Stimulated activated CD4-positive, alpha-beta T cell treated with anti-CD3 and anti-CD28 coated beads, Interleukin-15, amount 100 ng/mL, for 48 hours (primary cell): ENCODE results near the gene ZNF566.

Experiments
- DNase-seq, 2 donors: peaks; one replicate each; pipeline ENCODE4 v3.0.0-alpha.2; 2020; ENCODE audit warnings: low read depth in 2 of 2

Gene ZNF566

DNA sequence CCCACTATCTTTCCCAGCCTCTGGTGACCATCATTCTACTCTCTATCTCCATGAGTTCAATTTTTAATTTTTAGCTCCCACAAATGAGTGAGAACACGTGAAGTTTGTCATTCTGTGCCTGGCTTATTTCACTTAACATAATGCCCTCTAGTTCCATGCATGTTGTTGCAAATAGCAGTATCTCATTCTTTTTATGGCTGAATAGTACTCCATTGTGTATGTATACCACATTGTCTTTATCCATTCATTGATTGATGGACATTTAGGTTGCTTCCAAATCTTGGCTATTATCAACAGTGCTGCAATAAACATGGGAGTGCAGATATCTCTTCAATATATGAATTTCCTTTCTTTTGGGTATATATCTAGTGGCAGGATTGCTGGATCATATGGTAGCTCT is 48.0 kb downstream of the ZNF566 start:
- no peak for DNase-seq

DNA sequence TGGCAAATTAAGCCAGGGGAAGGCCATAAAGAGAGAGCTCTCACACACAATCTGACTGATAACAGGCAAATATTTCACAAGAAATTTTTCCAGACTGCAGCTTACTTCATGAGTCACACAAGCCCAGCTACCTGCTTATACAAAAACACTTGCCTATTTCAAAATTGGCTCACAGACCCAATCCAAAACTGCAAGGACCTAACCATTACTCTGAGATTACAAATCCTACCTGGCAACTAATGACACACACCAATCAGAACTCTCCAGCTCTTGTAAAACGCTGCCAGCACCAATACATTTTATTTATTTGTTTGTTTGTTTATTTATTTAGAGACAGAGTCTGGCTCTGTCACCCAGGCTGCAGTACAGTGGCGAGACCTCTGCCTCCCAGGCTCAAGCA is 52.8 kb downstream of the ZNF566 start:
- no peak for DNase-seq

DNA sequence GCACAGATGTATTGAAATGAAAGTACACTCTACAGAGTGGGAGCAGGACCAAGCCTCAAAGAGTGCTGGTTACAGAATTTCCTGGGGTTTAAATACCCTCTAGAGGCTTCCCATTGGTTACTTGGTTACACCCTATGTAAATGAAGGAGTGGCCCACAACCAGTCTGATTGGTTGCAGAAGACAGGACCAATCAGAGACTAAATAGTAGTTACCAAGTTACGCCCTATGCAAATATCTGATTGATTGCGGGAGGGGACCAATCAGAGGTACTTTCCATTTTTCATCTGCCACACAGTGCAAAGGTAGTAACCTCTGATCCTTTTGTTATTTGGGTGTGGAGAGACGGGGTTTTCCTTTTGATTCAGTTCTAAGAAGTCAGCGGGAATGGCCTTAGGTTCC is 65.4 kb downstream of the ZNF566 start:
- no peak for DNase-seq

- DNase-seq, result no peak
Observed at GRCh38 chr19:36421749-36422481, 67.4 kb downstream of the ZNF566 start.

- DNase-seq, result no peak
Observed at GRCh38 chr19:36420961-36421748, 68.2 kb downstream of the ZNF566 start.

DNA sequence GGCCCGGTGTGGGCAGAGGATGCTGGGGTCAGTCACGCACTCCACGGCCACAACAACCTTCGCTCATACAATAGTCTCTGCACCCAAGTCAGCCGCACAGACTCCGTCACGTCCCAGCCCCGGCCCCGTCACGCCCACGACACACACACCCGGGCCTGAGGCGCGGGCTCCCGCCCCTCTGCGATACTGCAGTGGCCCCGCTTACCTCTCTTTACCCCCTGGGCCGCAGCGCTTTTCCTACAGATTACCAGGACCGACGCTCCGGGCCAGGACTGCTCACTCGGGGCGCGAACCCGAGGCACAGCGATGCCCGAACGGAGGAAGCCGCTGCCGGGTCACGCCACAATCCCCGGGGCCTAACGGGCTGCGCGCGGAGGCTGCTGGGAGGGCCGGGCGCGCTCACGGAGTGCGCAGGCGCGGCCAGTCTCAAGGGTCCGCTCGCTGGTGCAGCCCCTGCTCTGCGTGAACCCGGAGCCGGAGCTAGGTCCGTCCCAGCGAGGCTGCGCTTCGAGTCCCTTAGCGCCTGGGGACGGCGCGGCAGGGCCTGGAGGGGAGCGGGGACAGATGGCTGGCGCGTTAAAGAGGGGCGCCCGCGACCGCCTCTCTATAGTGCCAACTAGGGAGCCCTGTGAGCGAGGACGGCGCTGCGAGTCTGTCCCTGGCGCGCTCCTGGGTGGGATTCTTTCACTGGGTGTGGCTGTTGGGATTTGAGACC is 70.9 kb downstream of the ZNF566 start, which contains the start of gene ZFP82:
ZFP82 (minus strand) TSS at position 358 of the 715 bp plus-strand sequence. CDS start 8,855 bp downstream, outside the sequence.
- peak; percentile 57 to 70 for DNase-seq

GRCh38 chr19:36417752-36418286 is 71.5 kb downstream of the ZNF566 start:
- no peak for DNase-seq

- DNase-seq, result no peak
Observed at GRCh38 chr19:36409841-36410240, 79.5 kb downstream of the ZNF566 start.

DNA sequence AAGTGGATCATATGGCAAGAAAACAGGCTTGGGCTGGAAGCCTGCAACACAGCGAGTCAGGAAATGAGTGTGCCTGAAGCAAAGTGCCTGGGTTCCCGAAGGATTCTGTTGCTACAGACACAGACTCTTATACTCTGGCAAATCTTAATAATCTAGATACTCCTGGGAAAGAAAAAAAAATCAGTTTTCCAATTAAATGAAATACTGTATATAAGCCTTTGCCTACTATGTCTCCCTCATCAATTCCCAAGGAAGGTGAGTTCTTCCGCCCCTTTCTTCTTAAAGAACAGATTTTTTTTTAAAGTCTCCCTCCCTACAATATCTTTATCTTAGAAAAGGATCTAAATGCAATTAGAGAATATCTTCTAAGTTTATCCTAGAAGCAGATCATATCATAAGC is 81.3 kb downstream of the ZNF566 start:
- DNase-seq, result no peak

DNA sequence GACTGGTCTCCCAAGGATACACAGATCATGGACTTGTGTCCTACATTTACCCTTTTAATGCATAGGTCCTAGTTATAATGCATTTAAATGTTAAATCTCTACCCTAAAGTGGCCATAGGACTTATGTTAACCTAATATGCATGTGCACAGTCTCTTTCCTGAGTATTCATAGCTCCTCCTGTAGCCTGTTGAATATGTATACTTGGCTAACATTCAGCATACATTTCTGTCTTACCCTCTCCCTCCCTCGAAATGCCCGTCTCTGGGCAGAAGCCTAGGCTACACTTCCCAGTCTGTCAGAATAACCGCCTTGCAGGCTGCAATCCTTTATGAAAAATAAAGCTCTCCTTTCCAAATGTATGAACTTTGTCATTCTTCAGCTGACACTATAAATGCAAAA is 84.9 kb downstream of the ZNF566 start:
- DNase-seq, result no peak

GRCh38 chr19:36401475-36401874 is 87.9 kb downstream of the ZNF566 start:
- DNase-seq, result no peak

- no peak for DNase-seq
Observed at GRCh38 chr19:36398571-36398970, 90.8 kb downstream of the ZNF566 start.
